Thoracic aorta (tissue), 2 donors: ENCODE data around the gene ELSPBP1. TPM values are rescaled to one million over a fixed set of nuclear protein-coding genes. Genes with fewer than 3 reads are reported as not detected.

Source experiments
- ATAC-seq: fragments of 150-250 bp; one replicate; pipeline ENCODE4 v1.8.0; 2017; ENCODE audit warnings: low read depth; ENCODE audit not compliant: insufficient number of reproducible peaks, low FRiP score
- DNase-seq: peaks from one replicate; pipeline ENCODE4 v3.0.0-alpha.2; 2020; ENCODE audit warnings: low spot score
- H3K27ac ChIP-seq, 2 donors: fragments of 200-600 bp; sonication (generic); 1 replicate in 1 of 2; 2 replicates in 1 of 2; pipeline ENCODE4 v1.5.1; 2016; ENCODE audit warnings: mild to moderate bottlenecking in 2 of 2, moderate library complexity in 2 of 2
- H3K27me3 ChIP-seq: fragments of 200-600 bp; sonication (generic); replicated peaks from 2 replicates; pipeline ENCODE4 v1.6.0; 2016; ENCODE audit warnings: mild to moderate bottlenecking; ENCODE audit not compliant: insufficient read depth
- H3K36me3 ChIP-seq: fragments of 200-600 bp; sonication (generic); one replicate; pipeline ENCODE4 v1.5.1; 2016
- H3K4me1 ChIP-seq, 2 donors: fragments of 200-600 bp; sonication (generic); 1 replicate in 1 of 2; 2 replicates in 1 of 2; pipeline versions ENCODE4 v1.5.1 to v1.6.0; 2016; ENCODE audit warnings: low read depth in 2 of 2, mild to moderate bottlenecking in 1 of 2; ENCODE audit not compliant: control insufficient read depth in 1 of 2
- H3K4me3 ChIP-seq: fragments of 200-600 bp; sonication (generic); 2 replicates; pipeline ENCODE4 v1.5.1; 2016; ENCODE audit warnings: mild to moderate bottlenecking
- H3K9me3 ChIP-seq: fragments of 200-600 bp; sonication (generic); 2 replicates; pipeline ENCODE4 v1.5.1; 2016
- total RNA-seq, 2 donors: library from RNA; depleted of rRNA; stranded (reverse); fragments of >200 nt; gene quantifications; one replicate each; pipeline versions ENCODE4 v1.1.0 to v1.2.3, GENCODE V29; 2016
- TF ChIP-seq, protein P1 (sequence below): fragments of 200-600 bp; sonication (generic); IDR thresholded peaks from one replicate; pipeline ENCODE4 v1.5.1; 2019; ENCODE audit warnings: antibody characterized with exemption

The ELSPBP1 gene
- total RNA-seq, 2 donors from 2014 or later, result not detected

DNA sequence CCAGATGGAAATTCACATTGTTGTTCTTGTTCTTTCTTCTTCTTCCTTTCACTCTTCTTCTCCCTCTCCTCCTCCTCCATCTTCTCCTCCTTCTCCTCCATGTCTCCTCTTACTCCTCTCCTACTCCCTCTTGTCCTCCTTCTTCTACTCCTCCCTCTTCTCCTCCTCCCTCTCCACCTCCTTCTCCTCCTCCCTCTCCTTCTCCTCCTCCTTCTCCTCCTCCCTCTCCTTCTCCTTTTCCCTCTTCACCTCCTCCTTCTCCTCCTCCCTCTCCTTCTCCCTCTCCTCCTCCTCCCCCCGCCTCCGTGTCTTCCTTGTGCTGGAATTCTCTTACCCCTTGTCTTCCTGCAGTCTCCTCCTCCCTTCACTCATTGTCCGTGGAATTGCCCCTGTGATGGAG, 31.0 kb downstream of the ELSPBP1 start:
- Histone ChIP-seq H3K27me3 (no peaks in the 10 kb centered on the region), H3K4me3 (no peak overlapping the region), H3K36me3 (no peaks in the 10 kb centered on the region), H3K9me3 (no peaks in the 10 kb centered on the region), H3K27ac (no peak overlapping the region), H3K4me1 (no peaks in the 10 kb centered on the region)
- ATAC-seq (no peak), DNase-seq (no peak)
- TF ChIP-seq, protein P1, sequence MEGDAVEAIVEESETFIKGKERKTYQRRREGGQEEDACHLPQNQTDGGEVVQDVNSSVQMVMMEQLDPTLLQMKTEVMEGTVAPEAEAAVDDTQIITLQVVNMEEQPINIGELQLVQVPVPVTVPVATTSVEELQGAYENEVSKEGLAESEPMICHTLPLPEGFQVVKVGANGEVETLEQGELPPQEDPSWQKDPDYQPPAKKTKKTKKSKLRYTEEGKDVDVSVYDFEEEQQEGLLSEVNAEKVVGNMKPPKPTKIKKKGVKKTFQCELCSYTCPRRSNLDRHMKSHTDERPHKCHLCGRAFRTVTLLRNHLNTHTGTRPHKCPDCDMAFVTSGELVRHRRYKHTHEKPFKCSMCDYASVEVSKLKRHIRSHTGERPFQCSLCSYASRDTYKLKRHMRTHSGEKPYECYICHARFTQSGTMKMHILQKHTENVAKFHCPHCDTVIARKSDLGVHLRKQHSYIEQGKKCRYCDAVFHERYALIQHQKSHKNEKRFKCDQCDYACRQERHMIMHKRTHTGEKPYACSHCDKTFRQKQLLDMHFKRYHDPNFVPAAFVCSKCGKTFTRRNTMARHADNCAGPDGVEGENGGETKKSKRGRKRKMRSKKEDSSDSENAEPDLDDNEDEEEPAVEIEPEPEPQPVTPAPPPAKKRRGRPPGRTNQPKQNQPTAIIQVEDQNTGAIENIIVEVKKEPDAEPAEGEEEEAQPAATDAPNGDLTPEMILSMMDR, result no peak

DNA sequence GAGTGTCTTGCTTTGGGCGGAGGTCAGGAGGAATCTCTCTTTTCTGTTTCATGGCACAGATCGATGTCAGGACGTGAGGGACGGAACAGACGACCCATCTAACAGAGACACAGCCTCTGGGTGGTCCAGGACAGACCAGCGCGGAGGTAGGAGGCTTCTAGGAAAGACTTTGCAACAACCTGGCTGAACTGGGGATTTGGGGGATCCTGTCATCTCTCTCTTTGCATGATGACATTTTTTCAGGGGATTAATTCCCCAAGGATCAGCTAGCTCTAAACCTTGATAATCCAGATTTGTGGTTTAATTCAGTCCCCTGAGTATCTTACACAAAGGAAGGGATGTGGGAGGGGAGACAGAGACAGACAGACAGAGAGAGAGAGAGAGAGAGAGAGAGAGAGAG, 35.0 kb downstream of the ELSPBP1 start:
- Histone ChIP-seq H3K36me3 (no peaks in the 10 kb centered on the region), H3K9me3 (no peaks in the 10 kb centered on the region), H3K27ac (no peak overlapping the region), H3K4me1 (no peaks in the 10 kb centered on the region), H3K27me3 (no peaks in the 10 kb centered on the region), H3K4me3 (no peak overlapping the region)
- ATAC-seq (no peak), DNase-seq (no peak)
- TF ChIP-seq, protein P1, result no peak

DNA sequence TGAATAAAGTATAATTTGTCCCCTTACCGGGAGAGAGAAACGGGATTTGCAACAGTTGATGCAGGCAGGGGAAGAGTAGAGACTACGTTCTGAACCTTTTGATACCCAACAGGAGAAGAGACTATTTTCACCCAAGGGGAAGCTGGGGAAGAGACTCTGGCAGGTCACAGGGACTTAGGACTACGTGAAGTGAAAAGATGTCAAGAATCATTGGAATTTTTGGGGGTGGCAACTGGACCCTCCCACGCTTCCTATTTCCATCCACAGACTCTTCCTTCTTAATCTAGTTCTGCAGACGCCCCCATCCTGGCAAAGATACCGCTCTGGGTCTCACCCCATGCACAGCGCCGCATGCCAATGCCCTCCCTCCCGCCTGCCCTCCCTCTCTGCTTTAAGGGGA, 35.6 kb downstream of the ELSPBP1 start:
- ATAC-seq (no peak), DNase-seq (no peak)
- Histone ChIP-seq H3K27ac (no peak overlapping the region), H3K27me3 (no peaks in the 10 kb centered on the region), H3K4me3 (no peak overlapping the region), H3K36me3 (no peaks in the 10 kb centered on the region), H3K4me1 (no peaks in the 10 kb centered on the region), H3K9me3 (no peaks in the 10 kb centered on the region)
- TF ChIP-seq, protein P1, result no peak

GRCh38 chr19:48033604-48034003, 39.2 kb downstream of the ELSPBP1 start:
- no peak overlapping the region for H3K4me3 ChIP-seq
- no peaks in the 10 kb centered on the region for H3K27me3 ChIP-seq
- peaks cover 5% of the 10 kb centered on the region for H3K9me3 ChIP-seq
- DNase-seq, result no peak
- no peaks in the 10 kb centered on the region for H3K36me3 ChIP-seq
- ATAC-seq, result no peak
- no peak overlapping the region for H3K27ac ChIP-seq
- H3K4me1 ChIP-seq, result no peaks in the 10 kb centered on the region
- TF ChIP-seq, protein P1, result no peak

GRCh38 chr19:48036765-48037164, 42.3 kb downstream of the ELSPBP1 start:
- H3K36me3 ChIP-seq, result no peaks in the 10 kb centered on the region
- H3K27me3 ChIP-seq, result no peaks in the 10 kb centered on the region
- H3K27ac ChIP-seq, result no peak overlapping the region
- TF ChIP-seq, protein P1, result no peak
- H3K4me1 ChIP-seq, result no peaks in the 10 kb centered on the region
- ATAC-seq (no peak), DNase-seq (no peak)
- H3K9me3 ChIP-seq, result peaks cover 5% of the 10 kb centered on the region
- H3K4me3 ChIP-seq, result no peak overlapping the region
